Upper lobe of left lung (tissue), 4 donors: Measurements from ENCODE around the gene RNF150.

Source experiments
- CTCF ChIP-seq, 6 experiments: fragments of 450-650 bp in 4 of 6; fragments of 200-600 bp in 2 of 6; sonication (generic) in 2 of 6; IDR thresholded peaks; one replicate each; pipeline ENCODE4 v1.5.1; 2016 to 2019; ENCODE audit warnings: antibody characterized with exemption in 6 of 6
- POLR2A ChIP-seq, 4 donors: fragments of 450-650 bp; IDR thresholded peaks; one replicate each; pipeline ENCODE4 v1.5.1; 2016 to 2017; ENCODE audit warnings: antibody characterized with exemption in 4 of 4, mild to moderate bottlenecking in 2 of 4
- POLR2AphosphoS5 ChIP-seq, 2 donors: sonication (generic); formaldehyde crosslinking; IDR thresholded peaks; one replicate each; pipeline ENCODE4 v1.5.1; 2017; ENCODE audit warnings: antibody characterized with exemption in 2 of 2

GRCh38 chr4:141021397-141022110 is 111.7 kb downstream of the RNF150 start:
- no peak for TF ChIP-seq POLR2A (IDR thresholded peaks at IDR 0.05)
- no peak for TF ChIP-seq CTCF (IDR thresholded peaks at IDR 0.05)
- TF ChIP-seq POLR2AphosphoS5 (IDR thresholded peaks at IDR 0.05), result no peak
